OCI-LY7 (cell line): ENCODE results near the gene PCNX2. TPM values are rescaled to one million over a fixed set of nuclear protein-coding genes. Genes with fewer than 3 reads are reported as not detected.

ENCODE experiments used
- BruUV-seq: library from RNA; stranded (reverse); fragments of 400-500 nt; replicated peaks from 2 replicates; lab custom pipeline; 2021; lab: Mats Ljungman, UMichigan
- CTCF ChIA-PET: fragments of 300-600 bp; sonication (Branson Sonifier 250); formaldehyde crosslinking; loops from one replicate; lab custom pipeline; 2022; ENCODE audit warnings: antibody characterized with exemption; ENCODE audit not compliant: unreplicated experiment; lab: Charles Lee
- POLR2A ChIA-PET: fragments of 300-600 bp; sonication (Branson Sonifier 250); formaldehyde crosslinking; loops from one replicate; lab custom pipeline; 2022; ENCODE audit warnings: antibody characterized with exemption; lab: Charles Lee
- DNase-seq: peaks from one replicate; pipeline ENCODE4 v3.0.0-alpha.2; 2015; ENCODE audit warnings: low spot score
- H2AFZ ChIP-seq: fragments of 200-600 bp; sonication (generic), shearing (Covaris generic); 2 replicates; pipeline ENCODE4 v1.6.1; 2014; ENCODE audit warnings: mild to moderate bottlenecking, antibody characterized with exemption, low read length, moderate library complexity
- H3K27ac ChIP-seq: fragments of 200-600 bp; sonication (generic); 2 replicates; pipeline ENCODE4 v1.5.1; 2014; ENCODE audit warnings: mixed run types, low read depth, mild to moderate bottlenecking, moderate library complexity, low read length, inconsistent platforms; ENCODE audit not compliant: poor library complexity, severe bottlenecking
- H3K36me3 ChIP-seq: fragments of 200-600 bp; sonication (generic); 2 replicates; pipeline ENCODE4 v1.6.1; 2014; ENCODE audit warnings: mild to moderate bottlenecking, antibody characterized with exemption, low read length, moderate library complexity, mixed read lengths; ENCODE audit not compliant: insufficient read depth
- H3K4me1 ChIP-seq: fragments of 200-600 bp; sonication (generic); 2 replicates; pipeline ENCODE4 v1.5.1; 2014; ENCODE audit warnings: mild to moderate bottlenecking, low read length; ENCODE audit not compliant: insufficient read depth, poor library complexity, severe bottlenecking
- H3K4me2 ChIP-seq: fragments of 200-600 bp; sonication (generic); 2 replicates; pipeline ENCODE4 v1.6.1; 2014; ENCODE audit warnings: mild to moderate bottlenecking, low read length
- H3K4me3 ChIP-seq: fragments of 200-600 bp; sonication (generic); 2 replicates; pipeline ENCODE4 v1.5.1; 2014; ENCODE audit warnings: mild to moderate bottlenecking, low read depth, low read length; ENCODE audit not compliant: poor library complexity, severe bottlenecking
- H3K79me2 ChIP-seq: fragments of 200-600 bp; sonication (generic); 2 replicates; pipeline ENCODE4 v1.6.1; 2016; ENCODE audit warnings: low read depth, mild to moderate bottlenecking, low read length, moderate library complexity, mixed read lengths; ENCODE audit not compliant: insufficient read depth
- H3K9me2 ChIP-seq: fragments of 200-600 bp; sonication (generic); 2 replicates; pipeline ENCODE4 v1.6.1; 2016; ENCODE audit warnings: mild to moderate bottlenecking, low read length, mixed read lengths; ENCODE audit not compliant: insufficient read depth
- H3K9me3 ChIP-seq: fragments of 200-600 bp; sonication (generic); 2 replicates; pipeline ENCODE4 v1.6.1; 2014; ENCODE audit warnings: mild to moderate bottlenecking, mixed run types, low read length, mixed read lengths
- H4K20me1 ChIP-seq: fragments of 200-600 bp; sonication (generic); 2 replicates; pipeline ENCODE4 v1.6.1; 2014; ENCODE audit warnings: mild to moderate bottlenecking, antibody characterized with exemption, low read length, moderate library complexity, mixed read lengths; ENCODE audit not compliant: insufficient read depth
- EZH2phosphoT487 ChIP-seq: fragments of 200-600 bp; sonication (generic); IDR thresholded peaks from 2 replicates; pipeline ENCODE4 v1.6.1; 2018; ENCODE audit warnings: low read depth, borderline replicate concordance, mild to moderate bottlenecking, mixed run types, antibody characterized with exemption, low read length, moderate library complexity, mixed read lengths
- intact Hi-C: fragments of 100-400 bp; cut with micrococcal nuclease; formaldehyde crosslinking; loops from one replicate; pipeline ENCODE4 v1.10.0; 2022; ENCODE audit not compliant: unreplicated experiment
- total RNA-seq, 2 experiments: library from RNA; depleted of rRNA in 1 of 2; stranded (reverse); fragments of >200 nt in 1 of 2; shearing (Covaris generic) in 1 of 2; gene quantifications; 2 replicates each; pipeline ENCODE4 v1.2.3, GENCODE V29; 2014 to 2022
- TF ChIP-seq, protein P1 (sequence below): fragments of 200-600 bp; sonication (generic); conservative IDR thresholded peaks from 2 replicates; pipeline ENCODE4 v1.5.1; 2014; ENCODE audit warnings: mild to moderate bottlenecking, antibody characterized with exemption, low read length, moderate library complexity, mixed read lengths

The PCNX2 gene
- total RNA-seq, 2 experiments from 2014 or later, result 17.1 to 26.9 TPM

DNA sequence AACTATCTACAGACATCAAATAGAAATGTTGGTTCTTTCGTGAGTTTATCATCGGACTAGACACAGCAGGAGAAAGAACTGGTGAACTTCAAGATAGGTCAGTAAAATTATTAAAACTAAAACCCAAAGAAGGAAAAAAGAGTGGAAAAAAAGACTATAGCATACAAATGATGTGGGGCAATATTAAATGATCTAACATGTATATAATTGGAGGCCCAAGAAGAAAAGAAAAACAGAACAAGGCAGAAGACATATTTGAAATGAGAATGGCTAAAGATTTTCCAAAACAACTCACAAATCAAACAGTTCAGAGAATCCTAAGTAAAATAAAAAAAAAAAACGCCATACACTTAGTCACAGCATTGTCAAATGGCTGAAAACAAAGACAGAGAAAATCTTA, 101.8 kb downstream of the PCNX2 start:
- no peak for TF ChIP-seq EZH2phosphoT487
- TF ChIP-seq, protein P1, sequence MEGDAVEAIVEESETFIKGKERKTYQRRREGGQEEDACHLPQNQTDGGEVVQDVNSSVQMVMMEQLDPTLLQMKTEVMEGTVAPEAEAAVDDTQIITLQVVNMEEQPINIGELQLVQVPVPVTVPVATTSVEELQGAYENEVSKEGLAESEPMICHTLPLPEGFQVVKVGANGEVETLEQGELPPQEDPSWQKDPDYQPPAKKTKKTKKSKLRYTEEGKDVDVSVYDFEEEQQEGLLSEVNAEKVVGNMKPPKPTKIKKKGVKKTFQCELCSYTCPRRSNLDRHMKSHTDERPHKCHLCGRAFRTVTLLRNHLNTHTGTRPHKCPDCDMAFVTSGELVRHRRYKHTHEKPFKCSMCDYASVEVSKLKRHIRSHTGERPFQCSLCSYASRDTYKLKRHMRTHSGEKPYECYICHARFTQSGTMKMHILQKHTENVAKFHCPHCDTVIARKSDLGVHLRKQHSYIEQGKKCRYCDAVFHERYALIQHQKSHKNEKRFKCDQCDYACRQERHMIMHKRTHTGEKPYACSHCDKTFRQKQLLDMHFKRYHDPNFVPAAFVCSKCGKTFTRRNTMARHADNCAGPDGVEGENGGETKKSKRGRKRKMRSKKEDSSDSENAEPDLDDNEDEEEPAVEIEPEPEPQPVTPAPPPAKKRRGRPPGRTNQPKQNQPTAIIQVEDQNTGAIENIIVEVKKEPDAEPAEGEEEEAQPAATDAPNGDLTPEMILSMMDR, result no peak
- Histone ChIP-seq H3K9me2 (no peaks in the 10 kb centered on the region), H3K4me1 (no peaks in the 10 kb centered on the region), H3K36me3 (peaks cover 30% of the 10 kb centered on the region), H4K20me1 (no peaks in the 10 kb centered on the region), H2AFZ (no peak overlapping the region), H3K9me3 (0 out of 2 replicates have a peak, but pooled peaks cover 4% of the 10 kb centered on the region), H3K4me3 (no peak overlapping the region), H3K79me2 (no peaks in the 10 kb centered on the region), H3K27ac (no peak overlapping the region), H3K4me2 (no peak overlapping the region)
- ChIA-PET CTCF (no interaction called here), POLR2A (no interaction called here)
- intact Hi-C loops, result no loop called here
- no TSS peak for BruUV-seq
- no peak for DNase-seq

DNA sequence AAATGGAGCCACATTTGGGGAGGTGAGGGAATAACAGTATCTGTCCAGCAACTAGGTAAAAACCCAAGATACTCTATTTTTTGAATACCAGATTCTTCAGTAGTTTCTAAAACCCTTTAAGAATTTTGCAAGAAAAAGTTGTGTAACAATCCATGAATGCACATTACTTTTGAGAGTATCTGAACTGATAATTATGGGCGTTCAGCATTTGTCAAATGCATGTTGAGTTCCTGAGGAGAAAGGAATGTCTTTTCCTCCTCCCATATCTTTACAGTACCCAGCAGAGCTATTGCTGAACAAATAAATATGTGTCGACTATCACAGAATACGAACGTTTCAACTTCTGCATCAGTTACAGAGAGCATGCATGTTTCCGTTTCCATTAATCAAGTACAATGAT, 104.5 kb downstream of the PCNX2 start:
- Histone ChIP-seq H3K79me2 (no peaks in the 10 kb centered on the region), H3K4me1 (no peaks in the 10 kb centered on the region), H4K20me1 (no peaks in the 10 kb centered on the region), H2AFZ (no peak overlapping the region), H3K4me2 (no peak overlapping the region), H3K9me2 (no peaks in the 10 kb centered on the region), H3K36me3 (peaks cover 14% of the 10 kb centered on the region), H3K4me3 (no peak overlapping the region), H3K9me3 (0 out of 2 replicates have a peak, but pooled peaks cover 4% of the 10 kb centered on the region), H3K27ac (no peak overlapping the region)
- no peak for DNase-seq
- CTCF ChIA-PET, result no interaction called here
- intact Hi-C loops, result no loop called here
- POLR2A ChIA-PET, result interaction anchor here (0.6 kb wide), 1 partner anchor 121 kb away, joined by 3 read pairs; no protein-coding TSS in a partner anchor
- TF ChIP-seq EZH2phosphoT487, result no peak
- TF ChIP-seq, protein P1, result no peak
- no TSS peak for BruUV-seq

DNA sequence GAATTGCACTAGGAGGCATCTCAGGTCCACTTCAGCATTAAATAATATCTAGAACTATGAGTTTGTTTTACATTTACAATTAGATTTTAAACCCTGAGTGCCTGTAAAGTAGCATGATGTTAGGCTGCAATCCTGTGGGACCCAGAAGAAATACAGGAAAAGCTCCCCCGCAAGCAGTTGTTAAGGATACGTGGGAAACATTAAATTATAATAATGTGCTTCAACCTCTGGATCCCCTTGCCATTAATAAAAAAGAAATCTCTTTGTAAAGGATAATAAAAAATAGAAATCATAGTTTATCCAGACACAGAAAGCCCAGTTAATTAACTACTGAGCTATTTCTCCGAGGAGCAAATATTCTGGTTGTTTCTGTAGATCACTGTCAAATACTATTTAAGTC, 106.0 kb downstream of the PCNX2 start:
- Histone ChIP-seq H3K9me2 (no peaks in the 10 kb centered on the region), H3K4me2 (no peak overlapping the region), H3K9me3 (no peaks in the 10 kb centered on the region), H2AFZ (no peak overlapping the region), H3K79me2 (no peaks in the 10 kb centered on the region), H3K4me3 (no peak overlapping the region), H3K27ac (no peak overlapping the region), H3K36me3 (0 out of 2 replicates have a peak, but pooled peaks cover 3% of the 10 kb centered on the region), H4K20me1 (no peaks in the 10 kb centered on the region), H3K4me1 (no peaks in the 10 kb centered on the region)
- POLR2A ChIA-PET, result no interaction called here
- intact Hi-C loops, result no loop called here
- no peak for TF ChIP-seq EZH2phosphoT487
- TF ChIP-seq, protein P1, result no peak
- DNase-seq, result no peak
- no TSS peak for BruUV-seq
- CTCF ChIA-PET, result no interaction called here
